GM23338 (cell line): ENCODE results near the gene KRT6A. TPM values are rescaled to one million over a fixed set of nuclear protein-coding genes. Genes with fewer than 3 reads are reported as not detected.

Experiments
- ATAC-seq: fragments of 200-7000 bp; cut with Tn5 transposase; 3 replicates; pipeline ENCODE4 v1.9.1; 2020
- DNase-seq: peaks from one replicate; pipeline ENCODE4 v3.0.0-alpha.2; 2015; ENCODE audit warnings: low spot score
- H2AFZ ChIP-seq: fragments of 200-600 bp; sonication (generic); 2 replicates; pipeline ENCODE4 v1.8.0; 2016; ENCODE audit warnings: antibody characterized with exemption, mild to moderate bottlenecking, moderate library complexity
- H3F3A ChIP-seq: fragments of 200-600 bp; sonication (generic); replicated peaks from 2 replicates; pipeline ENCODE4 v1.8.0; 2017; ENCODE audit warnings: antibody characterized with exemption, mixed run types, low read depth
- H3K27ac ChIP-seq: fragments of 200-600 bp; sonication (generic); 2 replicates; pipeline ENCODE4 v1.6.1; 2016; ENCODE audit warnings: low read depth
- H3K27me3 ChIP-seq: fragments of 200-600 bp; sonication (generic); 2 replicates; pipeline ENCODE4 v1.8.0; 2016; ENCODE audit warnings: mild to moderate bottlenecking, mixed run types, moderate library complexity; ENCODE audit not compliant: insufficient read depth
- H3K36me3 ChIP-seq: fragments of 200-600 bp; sonication (generic); 2 replicates; pipeline ENCODE4 v1.8.0; 2016; ENCODE audit warnings: mild to moderate bottlenecking; ENCODE audit not compliant: insufficient read depth
- H3K4me1 ChIP-seq: fragments of 200-600 bp; sonication (generic); 2 replicates; pipeline ENCODE4 v1.8.0; 2016; ENCODE audit warnings: mild to moderate bottlenecking, moderate library complexity; ENCODE audit not compliant: insufficient read depth
- H3K4me2 ChIP-seq: fragments of 200-600 bp; sonication (generic); 2 replicates; pipeline ENCODE4 v1.7.1; 2017; ENCODE audit warnings: mixed run types
- H3K4me3 ChIP-seq: fragments of 200-600 bp; sonication (generic); 2 replicates; pipeline ENCODE4 v1.6.1; 2016; ENCODE audit warnings: mixed run types
- H3K79me2 ChIP-seq: fragments of 200-600 bp; sonication (generic); replicated peaks from 2 replicates; pipeline ENCODE4 v1.8.0; 2017; ENCODE audit warnings: mild to moderate bottlenecking; ENCODE audit not compliant: insufficient read depth
- H3K9me2 ChIP-seq: fragments of 200-600 bp; sonication (generic); 2 replicates; pipeline ENCODE4 v1.8.0; 2017; ENCODE audit not compliant: insufficient read depth
- H4K20me1 ChIP-seq: fragments of 200-600 bp; sonication (generic); replicated peaks from 2 replicates; pipeline ENCODE4 v1.8.0; 2017; ENCODE audit warnings: mild to moderate bottlenecking; ENCODE audit not compliant: insufficient read depth
- H3K27ac Mint-ChIP-seq: 2 replicates; pipeline ENCODE4 v1.8.0; 2020; ENCODE audit warnings: inconsistent platforms, mild to moderate bottlenecking, moderate library complexity, mixed read lengths
- H3K27me3 Mint-ChIP-seq: 3 replicates; pipeline ENCODE4 v1.8.0; 2022; ENCODE audit warnings: low read depth, mild to moderate bottlenecking, moderate library complexity, mixed read lengths, inconsistent platforms; ENCODE audit not compliant: insufficient read depth, poor library complexity
- H3K36me3 Mint-ChIP-seq: 3 replicates; pipeline ENCODE4 v1.8.0; 2021; ENCODE audit warnings: low read depth, mild to moderate bottlenecking, inconsistent platforms, moderate library complexity, mixed read lengths
- H3K4me1 Mint-ChIP-seq: 3 replicates; pipeline ENCODE4 v1.8.0; 2020; ENCODE audit warnings: mild to moderate bottlenecking, inconsistent platforms, mixed read lengths
- H3K4me3 Mint-ChIP-seq: 3 replicates; pipeline ENCODE4 v1.8.0; 2021; ENCODE audit warnings: moderate library complexity, mild to moderate bottlenecking, inconsistent platforms, mixed read lengths
- H3K9me3 Mint-ChIP-seq: 3 replicates; pipeline ENCODE4 v1.8.0; 2020; ENCODE audit warnings: moderate library complexity, mild to moderate bottlenecking, inconsistent platforms, mixed read lengths
- CREB1 ChIP-seq: fragments of 250-450 bp; sonication (Bioruptor Pico); IDR thresholded peaks from 2 replicates; pipeline ENCODE4 v1.5.0; 2020; ENCODE audit warnings: low read depth, mild to moderate bottlenecking, moderate library complexity
- CTCF ChIP-seq, 2 experiments: fragments of 200-600 bp in 1 of 2; sonication (generic) in 1 of 2; conservative IDR thresholded peaks; 2 replicates each; pipeline versions ENCODE4 v1.5.1 to v1.6.1; 2016 to 2017; ENCODE audit warnings: antibody characterized with exemption in 2 of 2, low read depth in 2 of 2, mild to moderate bottlenecking in 2 of 2, moderate library complexity in 1 of 2
- ETS1 ChIP-seq: IDR thresholded peaks from 2 replicates; pipeline ENCODE4 v1.6.1; 2016; ENCODE audit warnings: antibody characterized with exemption
- EZH2 ChIP-seq: fragments of 200-600 bp; sonication (generic); IDR thresholded peaks from one replicate; pipeline ENCODE4 v1.8.0; 2017; ENCODE audit warnings: antibody characterized with exemption, mild to moderate bottlenecking, low read depth; ENCODE audit not compliant: unreplicated experiment
- EZH2phosphoT487 ChIP-seq: fragments of 200-600 bp; sonication (generic); IDR thresholded peaks from one replicate; pipeline ENCODE4 v1.8.1; 2018; ENCODE audit warnings: antibody characterized with exemption; ENCODE audit not compliant: unreplicated experiment
- JUNB ChIP-seq: IDR thresholded peaks from one replicate; pipeline ENCODE4 v1.6.1; 2016; ENCODE audit warnings: antibody characterized with exemption; ENCODE audit not compliant: unreplicated experiment
- NANOG ChIP-seq: IDR thresholded peaks from 2 replicates; pipeline ENCODE4 v1.6.1; 2016; ENCODE audit warnings: antibody characterized with exemption, borderline replicate concordance
- POLR2AphosphoS5 ChIP-seq: IDR thresholded peaks from 2 replicates; pipeline ENCODE4 v1.6.1; 2016; ENCODE audit warnings: antibody characterized with exemption, low read depth
- REST ChIP-seq: IDR thresholded peaks from one replicate; pipeline ENCODE4 v1.6.1; 2018; ENCODE audit warnings: antibody characterized with exemption; ENCODE audit not compliant: unreplicated experiment
- STAT1 ChIP-seq: IDR thresholded peaks from one replicate; pipeline ENCODE4 v1.6.1; 2016; ENCODE audit warnings: antibody characterized with exemption; ENCODE audit not compliant: unreplicated experiment
- ZNF114 ChIP-seq: fragments of 250-450 bp; sonication (Bioruptor Pico); IDR thresholded peaks from 2 replicates; pipeline ENCODE4 v1.5.0; 2020; ENCODE audit warnings: mild to moderate bottlenecking, moderate library complexity
- ZNF331 ChIP-seq: fragments of 250-450 bp; sonication (Bioruptor Pico); IDR thresholded peaks from 2 replicates; pipeline ENCODE4 v1.5.0; 2020; ENCODE audit warnings: low read depth, mild to moderate bottlenecking, moderate library complexity
- ZNF462 ChIP-seq: fragments of 250-450 bp; sonication (Bioruptor Pico); IDR thresholded peaks from 2 replicates; pipeline ENCODE4 v1.5.0; 2020; ENCODE audit warnings: mild to moderate bottlenecking, moderate library complexity
- long read RNA-seq: library from polyadenylated mRNA; unstranded; transcript quantifications from one replicate; pipeline ENCODE4 v2.0.0, GENCODE V29; 2020; ENCODE audit not compliant: unreplicated experiment
- polyA plus RNA-seq: library from polyadenylated mRNA; unstranded; fragments of >200 nt; fragmentation: Nextera tagmentation; extraction: Ambion mirVana; gene quantifications from 2 replicates; pipeline ENCODE4 v1.2.1, GENCODE V29; 2016
- total RNA-seq: library from RNA; depleted of rRNA; stranded (reverse); fragments of >200 nt; shearing (Covaris generic); gene quantifications from 2 replicates; pipeline ENCODE4 v1.2.3, GENCODE V29; 2014; rRNA removed

KRT6A gene
- not detected in 2 replicates for total RNA-seq
- not detected in 2 replicates for polyA plus RNA-seq
- long read RNA-seq: 0 reads

GRCh38 chr12:52493172-52493571 is at the start of gene KRT6A:
TSS of gene KRT6A (minus strand) at chr12:52493257. CDS start at chr12:52493188, 69 bp downstream.
- Histone ChIP-seq H3K9me2 (no peaks in the 10 kb centered on the region), H4K20me1 (no peaks in the 10 kb centered on the region), H3K27me3 (no peaks in the 10 kb centered on the region), H3K4me3 (no peak within 1 kb of the TSS), H3K79me2 (no peaks in the 10 kb centered on the region), H3K4me1 (peaks cover 19% of the 10 kb centered on the region), H3F3A (no peaks in the 10 kb centered on the region), H2AFZ (no peak within 1 kb of the TSS), H3K4me2 (no peak within 1 kb of the TSS), H3K27ac (no peak within 1 kb of the TSS), H3K36me3 (no peaks in the 10 kb centered on the region)
- TF ChIP-seq ZNF331 (CRISPR knock-in tag) (no peak), EZH2 (no peak), CREB1 (CRISPR knock-in tag) (no peak), EZH2phosphoT487 (no peak), CTCF (conservative IDR thresholded peaks at IDR 0.05; ENCODE audit: low read depth in 2 of 2) (no peak), STAT1 (no peak), ZNF462 (no peak), JUNB (no peak), NANOG (no peak), REST (no peak), ZNF114 (no peak), ETS1 (no peak), POLR2AphosphoS5 (no peak)
- peaks cover 14% of the 10 kb centered on the region; the same call in 2 of the 3 replicates for H3K9me3 Mint-ChIP-seq
- no peak for DNase-seq
- H3K27ac Mint-ChIP-seq: no peak within 1 kb of the TSS
- H3K4me3 Mint-ChIP-seq: no peak within 1 kb of the TSS
- ATAC-seq: no peak
- H3K36me3 Mint-ChIP-seq: peaks cover 3% of the 10 kb centered on the region; the same call in 1 of the 3 replicates
- H3K4me1 Mint-ChIP-seq: peaks cover 26% of the 10 kb centered on the region
- peaks cover 15% of the 10 kb centered on the region for H3K27me3 Mint-ChIP-seq
